SK-N-SH (cell line): ENCODE results near the gene REEP3.

Source experiments
- CTCF ChIP-seq: fragments of 200-600 bp; sonication (generic); IDR thresholded peaks from 2 replicates; pipeline ENCODE4 v1.6.1; 2017; ENCODE audit warnings: antibody characterized with exemption, mild to moderate bottlenecking, moderate library complexity
- EP300 ChIP-seq, 2 experiments: IDR thresholded peaks; 2 replicates each; pipeline versions ENCODE4 v1.4.0 to v1.6.1; 2012; ENCODE audit warnings: borderline replicate concordance in 1 of 2, low read depth in 1 of 2, low read length in 1 of 2
- FOXJ3 ChIP-seq: sonication (generic); formaldehyde crosslinking; IDR thresholded peaks from 2 replicates; pipeline ENCODE4 v1.5.1; 2020; ENCODE audit warnings: mild to moderate bottlenecking, missing genetic modification reagents
- GABPA ChIP-seq: IDR thresholded peaks from 2 replicates; pipeline ENCODE4 v1.4.0; 2012; ENCODE audit warnings: low read depth, mild to moderate bottlenecking
- JUND ChIP-seq: IDR thresholded peaks from 2 replicates; pipeline ENCODE4 v1.4.0; 2012
- RCOR1 ChIP-seq: fragments of 150-350 bp; IDR thresholded peaks from 2 replicates; pipeline ENCODE4 v1.6.1; 2017; ENCODE audit warnings: antibody characterized with exemption, low read length
- TEAD4 ChIP-seq: IDR thresholded peaks from 2 replicates; pipeline ENCODE4 v1.4.0; 2012; ENCODE audit warnings: mild to moderate bottlenecking, borderline replicate concordance; ENCODE audit not compliant: insufficient read depth

GRCh38 chr10:63489838-63490237 lies 31.4 kb upstream of the REEP3 start:
- no peak for TF ChIP-seq TEAD4
- TF ChIP-seq CTCF, result no peak
- no peak for TF ChIP-seq EP300 (IDR thresholded peaks at IDR 0.05; ENCODE audit: borderline replicate concordance in 1 of 2, low read depth in 1 of 2, low read length in 1 of 2)
- no peak for TF ChIP-seq JUND
- no peak for TF ChIP-seq RCOR1
- TF ChIP-seq FOXJ3 (CRISPR knock-in tag), result no peak
- TF ChIP-seq GABPA, result no peak
